ENCODE measurements around the gene LCMT1.
"Not testable (repeated sequence)": the region's sequence is repeated elsewhere in the genome, so short reads cannot be mapped to it uniquely, and the experiment has no call there.

Gene LCMT1

DNA sequence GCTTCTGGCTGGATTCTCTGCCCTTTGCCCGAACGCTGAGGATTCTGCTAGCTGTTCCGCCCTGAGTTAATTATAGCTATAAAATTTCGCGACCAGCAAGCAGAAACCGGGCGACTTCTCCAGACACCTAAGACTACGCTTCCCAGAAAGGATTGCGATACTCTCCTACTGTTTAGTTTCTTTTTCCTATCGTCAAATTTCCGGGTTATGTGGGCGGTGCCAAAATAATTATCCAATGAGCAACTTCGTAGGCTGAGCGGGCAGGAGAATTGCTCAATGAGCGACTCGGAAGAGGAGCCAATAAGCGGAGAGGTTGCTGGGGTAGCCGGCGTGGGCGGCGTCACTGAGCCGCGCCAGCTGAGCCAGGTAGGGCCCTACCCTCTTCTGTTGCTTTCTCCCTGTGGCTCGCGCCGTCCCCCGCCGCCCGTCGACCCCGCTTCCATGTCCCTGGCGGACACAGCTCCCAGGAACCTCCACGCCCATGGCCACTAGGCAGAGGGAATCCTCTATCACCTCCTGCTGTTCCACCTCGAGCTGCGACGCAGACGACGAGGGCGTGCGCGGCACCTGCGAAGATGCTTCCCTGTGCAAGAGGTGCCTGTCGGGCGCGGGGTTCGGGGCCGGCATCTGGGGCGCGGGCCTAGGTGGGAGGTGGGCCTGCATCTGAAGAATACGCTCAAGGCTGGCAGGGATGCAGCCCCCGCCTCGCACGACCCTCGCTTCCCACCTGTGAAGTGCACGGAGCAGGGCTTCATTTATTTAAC, at the start of gene LCMT1:
LCMT1 (plus strand) TSS at position 340 of the 764 bp plus-strand sequence; CDS start at position 482, 142 bp downstream.
- DNase-seq, result peak; percentile 98 to 99

DNA sequence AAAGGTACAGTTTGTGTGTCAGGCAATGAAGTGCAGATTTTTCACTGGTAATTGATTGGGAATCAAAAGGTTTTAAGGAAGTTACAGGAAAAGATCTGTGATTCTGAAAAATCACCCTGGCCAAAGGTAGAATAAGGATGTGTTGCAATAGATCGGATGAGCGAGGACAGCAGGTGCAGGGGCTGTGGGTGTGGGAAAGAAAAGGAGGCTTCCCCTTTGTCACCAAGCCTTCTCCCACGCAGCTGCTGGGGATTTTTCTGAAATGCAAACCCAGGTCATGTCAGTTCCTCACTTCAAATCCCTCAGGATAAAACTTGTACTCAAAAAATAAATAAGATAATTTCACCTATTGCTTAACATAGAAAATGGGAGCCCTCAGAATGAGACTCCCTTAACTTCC, 48.4 kb upstream of the LCMT1 start:
- DNase-seq, result no peak

DNA sequence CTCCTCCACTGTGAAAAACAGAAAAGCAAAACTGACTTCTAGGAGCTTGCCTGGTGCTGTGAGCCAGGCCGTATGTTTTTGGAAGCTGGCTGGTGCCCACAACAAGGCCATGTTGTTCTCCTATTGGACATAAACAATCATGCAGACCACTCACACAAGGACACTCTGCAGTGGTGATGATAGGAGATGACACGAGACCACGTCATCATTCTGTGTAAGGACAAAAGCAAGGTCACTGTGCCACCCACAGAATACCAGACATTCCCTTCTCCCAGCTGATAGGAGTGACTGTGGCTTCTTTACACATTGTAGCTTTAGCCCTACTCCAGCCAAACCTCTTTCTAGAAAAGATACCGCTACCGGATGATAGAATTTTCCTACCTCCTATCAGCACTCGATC, 47.7 kb upstream of the LCMT1 start:
- no peak for DNase-seq

DNA sequence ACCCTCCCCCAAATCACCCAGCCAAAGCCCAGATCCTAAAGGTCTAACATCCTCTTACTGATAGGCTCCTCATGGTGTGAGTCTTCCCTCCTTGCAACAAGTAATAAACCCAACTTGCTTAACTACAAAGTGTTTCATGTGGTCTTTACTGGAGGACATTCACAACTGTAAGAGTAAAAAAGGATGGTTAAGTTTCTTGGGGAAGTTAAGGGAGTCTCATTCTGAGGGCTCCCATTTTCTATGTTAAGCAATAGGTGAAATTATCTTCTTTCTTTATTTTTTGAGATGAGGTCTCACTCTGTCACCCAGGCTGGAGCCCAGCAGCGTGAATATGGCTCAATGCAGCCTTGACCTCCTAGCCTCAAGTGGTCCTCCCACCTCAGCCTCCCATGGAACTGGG, 47.3 kb upstream of the LCMT1 start:
- DNase-seq, result not testable (repeated sequence)

DNA sequence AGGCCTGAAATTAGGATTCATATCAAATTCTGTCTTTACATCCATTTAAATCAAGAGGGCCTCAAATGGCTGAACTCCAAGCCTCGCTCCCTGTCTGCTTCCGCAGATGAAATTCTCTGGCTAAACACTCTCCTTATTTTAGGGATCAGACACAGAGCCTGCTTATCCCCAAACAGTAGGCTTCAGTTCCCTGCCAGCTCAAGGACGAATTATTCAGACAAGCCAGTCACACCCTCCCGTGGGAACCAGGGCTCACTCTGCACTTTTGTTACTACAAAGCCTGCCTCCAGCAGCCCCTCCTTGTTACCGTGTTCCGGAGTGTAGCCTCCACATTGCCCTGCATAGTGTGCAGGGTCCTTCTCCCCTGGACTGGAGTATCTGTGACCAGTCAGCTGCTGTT, 46.6 kb upstream of the LCMT1 start:
- DNase-seq, result no peak

DNA sequence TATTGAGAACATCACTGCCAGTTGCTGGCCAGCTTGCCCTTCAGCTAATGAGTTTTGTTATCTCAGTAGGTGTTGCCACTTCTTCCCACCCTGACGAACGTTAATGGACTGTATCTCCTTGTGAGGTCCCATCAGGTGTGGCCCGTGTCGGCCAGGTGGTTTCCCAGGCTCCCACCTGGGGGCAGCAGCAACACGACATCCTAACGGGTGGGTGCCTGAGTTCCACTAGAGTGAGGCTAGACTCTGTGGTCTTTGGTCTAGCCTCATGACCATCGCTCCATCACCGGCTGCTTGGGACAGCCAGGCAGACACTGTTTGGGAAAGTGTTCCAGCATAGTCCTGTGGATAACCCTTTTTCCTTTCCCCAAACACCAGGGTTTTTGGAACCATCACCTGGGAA, 45.6 kb upstream of the LCMT1 start:
- peak in 1 of 2 experiments; percentile 10 for DNase-seq

DNA sequence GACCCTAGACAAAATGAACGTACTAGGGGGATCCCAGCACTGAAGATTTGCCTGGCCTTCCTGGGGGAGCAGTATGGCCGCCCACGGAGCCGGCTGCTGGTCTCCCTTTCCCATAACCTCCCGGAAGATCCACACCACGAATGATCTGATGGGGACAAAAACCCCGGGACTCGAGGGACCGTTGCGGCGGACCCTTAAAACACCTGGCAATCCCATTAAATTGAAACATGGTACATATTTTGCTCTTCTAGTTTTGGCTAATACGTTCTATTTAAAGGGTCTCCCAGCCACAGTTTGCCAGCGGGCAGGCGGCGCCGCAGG, 45.2 kb upstream of the LCMT1 start:
- DNase-seq, result no peak

DNA sequence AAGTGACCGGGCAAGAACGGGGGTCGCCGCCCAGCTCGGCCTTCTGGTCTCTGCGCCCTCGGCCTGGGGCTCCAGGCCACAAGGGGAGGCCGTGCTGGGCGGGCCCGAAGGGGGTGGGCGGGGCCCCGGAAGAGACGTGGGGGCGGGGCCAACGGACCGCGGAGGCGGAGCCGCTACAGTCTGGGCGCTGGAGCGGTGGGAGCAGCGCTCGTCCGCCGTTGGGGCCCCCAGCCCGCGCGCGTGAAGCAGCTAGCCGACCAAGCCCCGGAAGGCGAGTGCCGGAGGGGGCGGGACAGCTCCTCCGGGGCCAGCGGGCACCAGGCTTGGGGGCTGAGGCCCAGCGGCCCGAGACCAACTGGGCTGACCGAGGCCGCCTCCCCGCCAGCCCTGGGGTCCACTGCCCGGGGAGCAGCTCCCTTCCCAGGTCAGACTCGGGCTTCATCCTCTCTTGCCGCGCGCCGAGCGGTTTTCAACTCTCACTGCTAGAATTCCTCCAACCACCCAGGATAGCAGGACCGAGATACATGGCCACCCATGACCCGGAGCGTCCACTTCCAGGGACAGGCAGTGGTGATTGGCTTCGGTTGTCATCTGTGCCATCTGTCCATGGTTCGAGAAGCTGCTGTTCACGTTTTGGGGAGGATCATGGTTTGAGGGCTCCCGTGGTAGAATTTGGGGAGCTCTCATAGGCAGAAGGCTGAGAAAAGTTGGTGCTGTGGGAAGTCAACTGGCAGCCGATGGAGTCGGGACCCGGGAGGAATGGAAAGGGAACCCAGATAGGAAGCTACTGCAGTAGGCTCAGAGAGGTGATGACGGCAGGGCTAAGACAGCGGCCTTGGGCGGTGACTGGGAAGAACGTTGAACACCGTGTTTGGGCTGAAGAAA, 44.6 kb upstream of the LCMT1 start:
- DNase-seq, result peak; percentile 57 to 81

DNA sequence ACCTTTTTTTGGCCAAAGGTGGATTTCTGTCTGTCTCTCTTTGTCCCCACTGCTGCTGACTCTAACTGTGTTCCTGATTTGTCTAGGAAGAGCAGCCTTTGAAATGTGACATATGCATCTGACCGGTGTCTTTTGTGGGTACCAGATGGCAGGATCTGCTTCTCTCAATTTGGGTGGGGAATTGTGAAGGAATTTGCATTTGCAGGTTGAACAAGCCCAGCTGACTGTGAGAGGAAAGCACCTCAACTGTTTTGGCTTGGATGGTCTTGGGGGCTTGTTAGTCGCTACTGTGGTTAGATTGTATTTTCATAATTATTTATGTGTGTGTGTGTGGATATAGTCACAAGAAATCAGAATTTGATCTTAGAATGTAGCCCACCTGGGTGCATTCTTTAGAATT, 37.7 kb upstream of the LCMT1 start:
- DNase-seq, result no peak

DNA sequence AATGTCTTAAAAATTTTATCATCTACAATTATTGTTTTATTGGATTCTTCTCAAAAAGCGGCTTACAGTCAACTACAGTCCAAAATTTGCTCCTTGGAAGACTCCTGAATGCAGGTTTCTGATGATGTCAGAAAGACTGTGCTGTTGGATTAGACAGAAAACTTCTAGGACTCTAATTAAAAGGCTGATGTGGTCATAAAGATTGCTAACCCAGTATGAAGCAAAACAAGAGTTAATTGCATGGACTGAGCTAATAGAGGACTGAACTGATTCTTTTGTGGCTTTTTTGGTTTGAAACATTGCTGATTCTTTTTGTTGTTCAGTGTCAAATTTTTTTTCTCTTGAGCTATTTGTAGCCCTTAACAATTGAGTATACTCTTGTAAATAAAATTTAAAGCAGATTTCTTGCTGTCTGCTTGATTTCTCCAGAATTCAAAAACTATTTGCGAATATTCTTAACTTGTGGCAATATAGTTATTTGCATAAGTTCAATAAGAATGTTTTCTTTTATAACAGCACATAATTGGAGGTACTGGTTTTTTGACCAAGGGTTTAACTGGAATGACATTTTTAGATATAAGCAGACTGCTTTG, 33.1 kb upstream of the LCMT1 start:
- no peak for DNase-seq

DNA sequence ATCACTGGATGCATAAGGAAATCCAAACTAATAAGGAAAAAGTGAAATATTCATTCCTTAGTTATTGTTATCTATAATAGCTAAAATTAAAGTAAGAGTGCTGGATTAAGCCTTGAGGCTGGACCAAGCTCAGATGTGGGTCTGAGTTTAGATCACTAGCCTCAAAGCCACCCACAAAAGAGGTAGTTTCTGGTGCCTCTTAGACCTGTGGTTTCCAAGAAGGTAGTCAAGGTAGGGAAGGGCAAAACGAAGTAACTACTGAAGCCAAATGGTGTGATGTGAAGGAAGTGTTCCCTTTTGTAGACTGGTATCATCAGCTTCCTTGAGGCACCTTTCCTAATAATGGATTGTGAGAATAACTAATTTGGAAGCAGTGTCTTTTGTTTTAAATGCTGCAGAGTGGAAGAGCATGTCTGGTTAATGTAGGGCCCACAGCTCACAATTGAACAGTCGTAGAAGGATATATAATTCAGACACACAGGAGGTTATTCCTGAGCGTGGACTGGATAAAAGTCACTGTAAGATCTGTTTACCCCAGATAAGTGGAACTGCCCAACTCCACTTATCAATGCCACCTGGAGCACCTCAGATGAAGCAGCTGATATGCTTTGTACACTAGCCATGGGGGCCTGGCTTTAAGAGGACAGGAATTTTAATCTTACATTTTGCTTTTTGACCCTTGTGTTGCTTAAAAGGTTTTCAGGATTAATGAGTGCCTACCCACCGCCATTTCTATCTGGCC, 31.7 kb upstream of the LCMT1 start:
- DNase-seq, result no peak

DNA sequence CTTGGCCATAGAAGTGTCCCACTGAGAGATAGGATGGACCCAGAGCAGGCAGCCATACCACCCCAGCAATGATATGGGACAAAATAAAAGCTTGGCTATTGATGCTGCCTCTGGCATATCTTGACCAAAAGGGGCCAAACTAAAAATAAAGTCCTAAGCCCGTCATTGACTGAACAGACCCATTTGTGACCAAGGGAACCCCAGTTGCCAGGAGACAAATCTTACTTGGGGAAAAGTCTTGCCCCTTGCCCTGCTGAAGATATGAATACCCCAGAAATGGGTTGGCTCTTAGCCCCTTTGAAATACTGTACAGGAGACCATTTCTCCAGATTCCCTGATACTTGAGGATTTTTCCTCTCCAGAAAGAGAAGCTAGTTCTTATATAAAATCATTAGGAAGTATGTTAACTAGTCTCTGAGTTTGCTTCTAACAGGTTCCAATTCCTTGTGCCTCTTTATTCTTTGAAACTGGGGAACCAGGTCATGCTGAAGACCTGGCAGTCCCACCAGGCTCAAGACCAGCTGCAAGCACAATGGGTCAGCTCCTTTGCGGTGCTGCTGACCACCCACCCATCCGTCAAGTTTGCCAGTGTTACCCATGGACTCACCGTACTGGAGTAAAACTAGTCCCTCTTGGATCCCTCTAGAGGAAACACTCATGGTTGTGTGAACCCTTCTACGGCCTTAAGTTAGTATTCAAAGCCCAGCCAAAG, 31.0 kb upstream of the LCMT1 start:
- DNase-seq, result no peak

DNA sequence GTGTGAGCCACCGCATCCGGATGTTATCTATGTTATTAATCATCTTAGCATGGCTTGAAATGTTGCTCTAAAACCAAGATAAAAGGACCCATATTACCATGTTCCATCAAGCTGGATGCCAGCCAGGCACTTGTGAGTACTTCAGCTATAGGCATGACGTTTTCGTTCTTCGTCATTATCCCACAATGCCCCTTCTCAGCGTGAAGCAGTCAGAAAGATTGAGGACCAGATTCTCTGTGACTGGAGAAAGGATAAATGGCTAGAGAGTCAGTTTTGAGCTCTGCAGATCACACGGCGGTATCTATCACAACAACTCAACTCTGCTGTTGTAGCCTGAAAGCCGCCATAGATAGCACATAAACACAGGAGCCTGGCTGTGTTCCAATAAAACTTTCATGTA, 29.8 kb upstream of the LCMT1 start:
- DNase-seq, result no peak

DNA sequence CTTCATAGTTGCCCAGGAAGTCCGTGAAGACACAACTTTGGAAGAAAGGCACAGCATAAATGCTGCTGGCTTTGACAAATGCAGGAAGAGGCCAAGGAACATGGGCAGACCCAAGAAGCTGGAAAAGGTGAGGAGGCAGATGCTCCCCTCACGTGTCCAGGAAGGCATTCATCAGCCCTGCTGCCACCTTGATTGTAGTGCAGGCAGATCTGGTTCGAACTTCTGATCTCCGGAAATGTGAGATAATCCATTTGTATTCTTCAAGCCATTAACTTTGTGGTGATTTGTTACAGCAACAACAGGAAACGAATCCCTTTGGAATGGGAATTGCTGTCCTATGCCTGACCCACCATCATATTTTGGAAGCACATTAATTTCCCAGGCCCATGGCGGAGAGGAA, 28.5 kb upstream of the LCMT1 start:
- DNase-seq, result no peak

DNA sequence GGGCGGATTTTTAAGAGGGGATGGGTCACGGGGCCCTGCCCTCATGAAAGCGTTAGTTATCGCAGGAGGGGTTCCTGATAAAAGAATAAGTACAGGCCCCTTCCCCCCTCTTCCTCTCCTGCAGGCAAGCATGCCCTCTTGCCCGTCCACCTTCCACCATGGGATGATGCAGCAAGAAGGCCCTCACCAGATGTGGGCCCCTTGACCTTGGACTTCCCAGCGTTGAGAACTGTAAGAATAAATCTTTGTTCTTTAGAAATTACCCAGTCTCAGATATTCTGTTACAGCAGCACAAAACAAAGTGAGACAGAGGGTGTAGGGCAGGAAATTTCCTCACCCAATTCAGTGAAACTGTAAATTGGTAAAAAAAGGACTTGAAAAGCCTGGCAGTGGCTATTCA, 27.8 kb upstream of the LCMT1 start:
- DNase-seq, result no peak

DNA sequence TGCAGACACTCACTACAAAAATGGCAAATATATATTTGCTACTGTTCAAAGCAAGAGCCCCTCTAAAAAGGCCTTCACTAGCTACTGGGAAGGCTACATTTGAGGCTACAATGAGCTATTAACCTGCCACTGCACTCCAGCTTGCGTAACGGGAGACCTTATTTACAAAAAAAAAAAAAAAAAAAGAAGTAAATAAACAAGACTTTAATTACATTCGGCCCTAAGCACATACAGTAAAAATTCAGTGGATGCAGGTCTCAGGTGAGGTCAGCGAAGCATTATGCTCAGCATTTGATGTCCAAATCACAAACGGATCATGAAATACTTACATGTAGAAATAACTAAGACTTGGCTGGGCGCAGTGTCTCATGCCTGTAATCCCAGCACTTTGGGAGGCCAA, 26.7 kb upstream of the LCMT1 start:
- DNase-seq, result no peak

DNA sequence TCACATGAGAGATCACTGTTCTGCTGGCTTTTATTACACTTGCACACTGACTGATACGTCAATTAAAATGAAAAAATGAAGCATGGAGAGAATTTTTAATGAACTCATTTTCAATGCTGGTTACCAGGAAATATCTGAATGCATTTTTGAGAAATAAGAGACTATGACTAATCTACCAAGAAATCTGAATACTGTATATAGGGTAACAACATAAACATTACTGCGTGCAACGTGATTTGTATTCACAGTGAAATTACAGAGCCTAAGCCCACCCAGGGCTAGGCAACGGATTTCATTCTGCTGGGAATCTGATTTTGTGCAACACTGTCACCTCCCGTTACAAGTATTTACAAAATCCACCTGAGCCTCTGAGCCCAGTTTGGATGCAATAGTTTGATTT, 23.8 kb upstream of the LCMT1 start:
- DNase-seq, result no peak

DNA sequence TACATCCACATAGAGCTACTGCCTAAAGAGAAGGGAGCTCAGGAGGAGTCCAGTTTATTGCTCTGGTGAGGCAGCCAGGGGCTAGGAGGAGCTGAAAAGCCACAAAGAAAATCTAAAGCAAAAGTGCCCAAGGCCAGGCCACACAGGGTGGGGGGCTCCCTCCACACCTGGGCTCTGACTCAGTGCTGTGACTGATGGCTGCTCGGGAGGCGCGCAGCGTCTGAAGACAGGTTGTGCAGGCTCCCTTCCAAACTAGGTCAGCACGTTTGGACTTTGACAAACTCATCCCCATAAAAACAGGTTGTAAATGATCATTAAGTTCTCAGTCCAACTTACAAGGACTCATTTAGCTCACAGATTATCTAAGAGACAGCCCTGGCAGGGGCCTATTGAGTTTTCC, 22.2 kb upstream of the LCMT1 start:
- DNase-seq, result no peak

DNA sequence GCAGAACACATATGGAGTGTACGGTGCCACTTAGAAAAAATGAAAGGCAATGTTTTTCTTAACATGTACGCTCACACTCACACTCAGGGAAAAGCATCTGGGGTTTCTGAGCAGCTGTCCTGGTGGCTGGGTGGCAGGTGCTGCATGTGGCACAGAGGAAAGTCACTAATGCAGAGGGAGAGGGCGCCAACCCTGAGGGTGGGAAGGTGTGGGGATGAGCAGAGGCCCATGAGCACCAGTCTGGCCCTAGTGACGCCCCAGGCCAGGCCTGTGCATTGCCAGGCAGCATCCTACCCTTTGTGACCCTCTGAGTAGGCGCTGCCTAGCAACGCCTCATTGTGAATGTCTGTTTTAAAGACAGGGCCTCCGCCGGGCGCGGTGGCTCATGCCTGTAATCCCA, 19.1 kb upstream of the LCMT1 start:
- no peak for DNase-seq

DNA sequence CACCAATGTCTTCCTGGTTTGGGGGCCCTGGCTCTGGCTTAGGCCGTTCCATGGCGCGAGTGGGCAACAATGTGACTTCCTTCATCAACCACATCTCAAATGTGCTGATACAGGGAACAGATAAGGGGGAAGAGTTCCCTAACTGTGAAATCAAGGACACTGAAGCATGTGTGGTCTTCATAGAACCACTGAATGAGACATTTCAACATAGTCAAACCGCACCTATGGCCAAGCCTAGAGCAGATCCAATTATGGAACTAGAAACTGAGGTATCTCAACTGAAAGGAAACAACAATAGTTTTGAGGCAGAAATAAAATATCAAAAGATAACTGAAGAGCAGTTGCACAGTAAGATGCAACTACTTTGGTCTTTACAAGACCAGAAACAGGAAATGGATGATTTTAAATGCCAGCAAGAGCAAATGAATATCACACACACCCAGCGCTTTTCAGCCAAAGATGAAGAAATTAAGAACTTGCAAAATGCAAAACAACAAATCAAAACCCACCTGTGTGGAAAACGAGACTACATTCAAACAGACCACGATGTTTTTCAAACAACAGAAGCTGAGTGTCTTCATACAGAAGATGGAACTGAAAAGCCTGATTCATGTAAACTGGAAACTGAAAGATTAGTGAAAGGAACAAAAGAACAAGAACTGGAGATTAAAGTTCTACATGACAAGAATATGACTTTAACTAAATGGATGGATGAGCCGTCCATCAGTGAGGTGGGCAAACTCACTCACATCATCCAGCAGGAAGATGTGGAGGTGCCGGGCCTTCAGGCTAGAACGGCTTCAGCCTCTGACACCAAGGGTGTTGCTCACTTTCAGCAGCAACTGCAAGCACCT, 18.1 kb upstream of the LCMT1 start:
- no peak for DNase-seq

DNA sequence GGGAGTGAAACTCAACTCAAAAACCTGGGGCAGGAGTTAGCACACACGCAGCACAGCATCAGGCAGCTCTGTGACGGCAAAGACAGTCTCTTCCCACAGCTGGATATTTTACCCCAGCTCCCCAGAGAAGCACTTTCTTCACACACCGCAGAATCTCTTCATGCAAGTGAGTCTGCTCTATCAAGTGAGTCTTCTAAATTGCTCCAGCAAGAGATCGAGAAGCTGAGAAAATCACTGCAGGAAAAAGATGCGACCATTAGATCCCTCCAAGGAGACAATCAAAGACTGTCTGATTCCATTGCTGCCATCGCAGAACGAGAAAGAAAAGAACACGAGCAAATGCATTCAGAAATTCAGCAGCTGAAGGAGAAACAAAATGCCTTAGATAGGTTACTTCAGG, 16.9 kb upstream of the LCMT1 start:
- DNase-seq, result no peak

DNA sequence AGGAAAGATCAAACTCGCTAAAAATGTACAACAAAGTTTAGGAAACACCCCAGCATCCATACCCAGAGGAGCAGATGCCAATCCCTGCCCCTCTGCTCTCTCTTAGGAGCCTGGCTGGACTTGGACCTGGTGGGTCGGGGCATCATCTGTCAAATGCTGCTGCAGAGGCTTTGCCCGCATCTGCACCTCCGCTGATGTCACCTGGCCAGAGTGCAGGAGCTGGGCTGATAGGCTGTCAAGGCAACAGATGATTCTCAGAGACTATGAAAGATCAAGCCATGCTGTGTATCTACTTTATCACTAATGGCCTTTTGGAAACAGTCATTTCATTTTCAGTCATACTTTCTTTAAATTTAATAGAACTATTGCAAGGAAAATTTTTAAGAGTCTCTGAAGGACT, 15.9 kb upstream of the LCMT1 start:
- DNase-seq, result no peak
